ENCODE results near the gene SLC25A20.

The SLC25A20 gene

GRCh38 chr3:48897460-48898376, 964 bp downstream of the SLC25A20 start:
- no peak for DNase-seq

GRCh38 chr3:48896936-48897335, 1.7 kb downstream of the SLC25A20 start:
- DNase-seq, result no peak

GRCh38 chr3:48894516-48894915, 4.2 kb downstream of the SLC25A20 start:
- DNase-seq, result no peak

- DNase-seq, result no peak
These were observed 7.1 kb downstream of the SLC25A20 start for GRCh38 chr3:48891606-48892005.

GRCh38 chr3:48885753-48886152, 12.9 kb downstream of the SLC25A20 start:
- DNase-seq, result no peak

GRCh38 chr3:48881652-48882114, 17.0 kb downstream of the SLC25A20 start:
- DNase-seq, result no peak

GRCh38 chr3:48881006-48881405, 17.7 kb downstream of the SLC25A20 start:
- no peak for DNase-seq

GRCh38 chr3:48879994-48880377, 18.7 kb downstream of the SLC25A20 start:
- DNase-seq, result no peak

GRCh38 chr3:48879307-48879993, 19.2 kb downstream of the SLC25A20 start:
- no peak for DNase-seq

GRCh38 chr3:48877671-48878070, 21.0 kb downstream of the SLC25A20 start:
- no peak for DNase-seq

- DNase-seq, result no peak
These were observed 35.6 kb downstream of the SLC25A20 start for GRCh38 chr3:48863122-48863521.

GRCh38 chr3:48859206-48859605, 39.5 kb downstream of the SLC25A20 start:
- DNase-seq, result no peak

GRCh38 chr3:48858709-48859108, 40.0 kb downstream of the SLC25A20 start:
- DNase-seq, result no peak

GRCh38 chr3:48857641-48858040, 41.0 kb downstream of the SLC25A20 start:
- no peak for DNase-seq

GRCh38 chr3:48856469-48856868, 42.2 kb downstream of the SLC25A20 start:
- DNase-seq, result no peak

GRCh38 chr3:48855681-48856447, 42.8 kb downstream of the SLC25A20 start:
- DNase-seq, result no peak

- no peak for DNase-seq
These were observed 46.5 kb downstream of the SLC25A20 start for GRCh38 chr3:48852151-48852550.

GRCh38 chr3:48851407-48851806, 47.3 kb downstream of the SLC25A20 start:
- peak; percentile 60 for DNase-seq

- no peak for DNase-seq
These were observed 49.7 kb downstream of the SLC25A20 start for GRCh38 chr3:48848816-48849515.

GRCh38 chr3:48847504-48848423, 50.9 kb downstream of the SLC25A20 start, which contains the start of gene PRKAR2A:
PRKAR2A (minus strand) TSS chr3:48847874; CDS start chr3:48847596, 278 bp downstream.
- DNase-seq, result peak; percentile 92

- peak; percentile 82 for DNase-seq
These were observed 51.6 kb downstream of the SLC25A20 start for GRCh38 chr3:48847053-48847503.

Measured in left hindlimb (tissue), 1 donor.